ENCODE results near the gene METTL3. TPM values are rescaled to one million over a fixed set of nuclear protein-coding genes. Genes with fewer than 3 reads are reported as not detected.

METTL3 gene
- total RNA-seq, 1 donor from 2014 or later = 76.5 TPM

- intact Hi-C loops (cut with micrococcal nuclease) = loop anchor here (1.0 to 5.0 kb wide), 6 partner anchors 21 to 485 kb away; partner anchors contain the start of genes CHD8, HNRNPC, METTL3 and SUPT16H
Observed at GRCh38 chr14:21476925-21477681, 34.0 kb downstream of the METTL3 start, which contains the start of the genes RAB2B and TOX4. Gene RAB2B, minus strand, starts transcription at chr14:21476959. Its CDS starts 87 bp downstream, at chr14:21476872. Gene TOX4, plus strand, starts transcription at chr14:21477195. Its CDS starts 84 bp downstream, at chr14:21477279.

- intact Hi-C loops (cut with micrococcal nuclease) = loop anchor here (5.0 kb wide), 1 partner anchor 484 kb away; no protein-coding TSS in a partner anchor
Observed at GRCh38 chr14:21476523-21476924, 34.6 kb downstream of the METTL3 start.

GRCh38 chr14:21475767-21476522 lies 35.2 kb downstream of the METTL3 start:
- intact Hi-C loops (cut with micrococcal nuclease) = loop anchor here (5.0 kb wide), 1 partner anchor 484 kb away; no protein-coding TSS in a partner anchor

- intact Hi-C loops (cut with micrococcal nuclease) = no loop called here
Observed at GRCh38 chr14:21467616-21468015, 43.5 kb downstream of the METTL3 start.

- intact Hi-C loops (cut with micrococcal nuclease) = loop anchor here (1.0 kb wide), 6 partner anchors 19 to 187 kb away; partner anchors contain the start of genes HNRNPC, METTL3, SUPT16H and TOX4
Observed at GRCh38 chr14:21455912-21456667, 55.0 kb downstream of the METTL3 start, which contains the start of gene CHD8. Gene CHD8, minus strand, starts transcription at chr14:21456123. Its CDS starts 24,480 bp downstream, at chr14:21431643.

GRCh38 chr14:21455592-21455911 lies 55.6 kb downstream of the METTL3 start:
- intact Hi-C loops (cut with micrococcal nuclease) = no loop called here

DNA sequence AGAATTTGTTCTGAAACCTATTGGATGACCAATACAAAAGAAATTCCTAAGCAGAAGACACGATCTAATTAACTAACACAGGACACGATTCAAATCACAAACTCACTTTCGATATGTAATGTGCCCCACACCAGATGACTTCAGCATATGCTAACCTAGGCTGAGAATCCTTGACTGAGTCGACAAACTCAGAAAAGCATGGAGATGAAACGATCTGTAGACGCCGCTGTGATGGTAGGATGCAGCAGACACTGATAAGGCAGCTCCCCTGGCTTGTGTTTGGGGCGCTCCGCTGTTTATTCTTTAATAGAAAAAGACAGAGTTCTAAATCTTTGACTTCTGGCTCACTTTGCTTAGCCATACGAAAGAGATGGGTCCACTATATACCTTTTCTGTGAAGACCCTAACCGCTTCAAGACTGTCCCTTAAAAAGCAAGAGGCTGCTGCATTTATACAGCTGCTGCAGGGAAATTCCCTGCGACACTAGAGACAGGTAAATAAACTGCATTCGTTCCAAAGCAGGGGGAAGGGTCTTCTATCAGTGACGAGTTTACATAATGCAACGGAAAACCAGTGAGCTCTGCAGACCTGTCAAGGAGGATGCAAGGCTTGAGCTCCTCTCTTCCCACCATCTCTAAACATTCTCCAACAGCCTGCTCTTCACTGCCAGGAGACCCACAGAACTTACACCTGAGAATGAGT lies 56.1 kb downstream of the METTL3 start:
- intact Hi-C loops (cut with micrococcal nuclease) = no loop called here

- intact Hi-C loops (cut with micrococcal nuclease) = no loop called here
Observed at GRCh38 chr14:21449899-21450216, 61.3 kb downstream of the METTL3 start.

Other genes starting within 250 kb of the METTL3 start
- gene HNRNPC, start 241.9 kb downstream of the METTL3 start, total RNA-seq = 734 and 763 TPM in 2 replicates
- gene RPGRIP1, start 231.3 kb downstream of the METTL3 start, total RNA-seq = 0.16 TPM in 1 of 2 replicates, not detected in the other
- 130 and 137 TPM in 2 replicates for gene SUPT16H, start 127.3 kb downstream of the METTL3 start, total RNA-seq
- 129 and 136 TPM in 2 replicates for gene CHD8, start 55.2 kb downstream of the METTL3 start, total RNA-seq
- gene RAB2B, start 34.4 kb downstream of the METTL3 start, total RNA-seq = 26.3 and 28.2 TPM in 2 replicates
- gene TOX4, start 34.1 kb downstream of the METTL3 start, total RNA-seq = 72.4 and 73.3 TPM in 2 replicates
- 2.1 and 2.2 TPM in 2 replicates for gene SALL2, start 15.0 kb upstream of the METTL3 start, total RNA-seq
- gene OR10G3, start 68.7 kb upstream of the METTL3 start, total RNA-seq = not detected in 2 replicates
- gene OR10G2, start 123.6 kb upstream of the METTL3 start, total RNA-seq = not detected in 2 replicates
- gene OR4E2, start 142.5 kb upstream of the METTL3 start, total RNA-seq = not detected in 2 replicates
- gene OR4E1, start 162.5 kb upstream of the METTL3 start, total RNA-seq = not detected in 2 replicates